OCI-LY3 (cell line): ENCODE results near the gene MSTO1.
"Not testable (repeated sequence)": the region's sequence is repeated elsewhere in the genome, so short reads cannot be mapped to it uniquely, and the experiment has no call there.

Experiments
- EZH2phosphoT487 ChIP-seq: fragments of 200-600 bp; shearing (Covaris generic); IDR thresholded peaks from 2 replicates; pipeline ENCODE4 v1.6.1; 2018; ENCODE audit warnings: antibody characterized with exemption, mixed run types, low read depth
- TF ChIP-seq, protein P1 (sequence below): fragments of 200-600, 300-600 bp; sonication (generic); IDR thresholded peaks from 2 replicates; pipeline ENCODE4 v1.5.1; 2014; ENCODE audit warnings: antibody characterized with exemption, low read length, low read depth

DNA sequence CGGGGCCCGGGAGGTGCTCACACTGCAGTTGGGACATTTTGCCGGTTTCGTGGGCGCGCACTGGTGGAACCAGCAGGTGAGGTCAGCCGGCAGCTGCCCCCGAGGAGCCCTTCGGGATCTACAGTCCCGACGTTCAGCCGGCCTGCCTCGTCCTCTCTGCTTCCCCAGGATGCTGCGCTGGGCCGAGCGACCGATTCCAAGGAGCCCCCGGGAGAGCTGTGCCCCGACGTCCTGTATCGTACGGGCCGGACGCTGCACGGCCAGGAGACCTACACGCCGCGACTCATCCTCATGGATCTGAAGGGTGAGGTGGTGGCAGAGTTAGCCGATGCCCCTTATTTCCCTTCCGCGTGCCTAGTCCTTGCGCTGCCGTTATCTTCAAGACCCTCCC, 234 bp downstream of the MSTO1 start:
- TF ChIP-seq, protein P1, sequence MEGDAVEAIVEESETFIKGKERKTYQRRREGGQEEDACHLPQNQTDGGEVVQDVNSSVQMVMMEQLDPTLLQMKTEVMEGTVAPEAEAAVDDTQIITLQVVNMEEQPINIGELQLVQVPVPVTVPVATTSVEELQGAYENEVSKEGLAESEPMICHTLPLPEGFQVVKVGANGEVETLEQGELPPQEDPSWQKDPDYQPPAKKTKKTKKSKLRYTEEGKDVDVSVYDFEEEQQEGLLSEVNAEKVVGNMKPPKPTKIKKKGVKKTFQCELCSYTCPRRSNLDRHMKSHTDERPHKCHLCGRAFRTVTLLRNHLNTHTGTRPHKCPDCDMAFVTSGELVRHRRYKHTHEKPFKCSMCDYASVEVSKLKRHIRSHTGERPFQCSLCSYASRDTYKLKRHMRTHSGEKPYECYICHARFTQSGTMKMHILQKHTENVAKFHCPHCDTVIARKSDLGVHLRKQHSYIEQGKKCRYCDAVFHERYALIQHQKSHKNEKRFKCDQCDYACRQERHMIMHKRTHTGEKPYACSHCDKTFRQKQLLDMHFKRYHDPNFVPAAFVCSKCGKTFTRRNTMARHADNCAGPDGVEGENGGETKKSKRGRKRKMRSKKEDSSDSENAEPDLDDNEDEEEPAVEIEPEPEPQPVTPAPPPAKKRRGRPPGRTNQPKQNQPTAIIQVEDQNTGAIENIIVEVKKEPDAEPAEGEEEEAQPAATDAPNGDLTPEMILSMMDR: not testable (repeated sequence)
- not testable (repeated sequence) for TF ChIP-seq EZH2phosphoT487
